ELF-1 (cell line): Measurements from ENCODE around the gene SAP30L.

Experiments
- DNase-seq: peaks from one replicate; pipeline ENCODE4 v3.0.0-alpha.2; 2016; ENCODE audit warnings: low read depth, low spot score

The SAP30L gene

GRCh38 chr5:154419236-154419635 is 26.6 kb upstream of the SAP30L start:
- no peak for DNase-seq

GRCh38 chr5:154421868-154422267 is 23.9 kb upstream of the SAP30L start:
- peak; percentile 61 for DNase-seq

GRCh38 chr5:154422298-154422697 is 23.5 kb upstream of the SAP30L start:
- DNase-seq = no peak

GRCh38 chr5:154428208-154428607 is 17.6 kb upstream of the SAP30L start:
- DNase-seq = no peak

- no peak for DNase-seq
Measured at GRCh38 chr5:154429341-154429740, 16.5 kb upstream of the SAP30L start.

GRCh38 chr5:154430466-154430865 is 15.3 kb upstream of the SAP30L start:
- DNase-seq = no peak

- DNase-seq = no peak
Measured at GRCh38 chr5:154430961-154431630, 14.7 kb upstream of the SAP30L start.

GRCh38 chr5:154435226-154435625 is 10.6 kb upstream of the SAP30L start:
- DNase-seq = no peak

GRCh38 chr5:154437281-154437965 is 8.4 kb upstream of the SAP30L start:
- DNase-seq = no peak

- DNase-seq = no peak
Measured at GRCh38 chr5:154440540-154440939, 5.3 kb upstream of the SAP30L start.

- DNase-seq = no peak
Measured at GRCh38 chr5:154442801-154443200, 3.0 kb upstream of the SAP30L start.

GRCh38 chr5:154444556-154445421 is 1.0 kb upstream of the SAP30L start:
- DNase-seq = peak; percentile 53

GRCh38 chr5:154446195-154447088 is 645 bp downstream of the SAP30L start:
- DNase-seq = peak; percentile 87

- DNase-seq = no peak
Measured at GRCh38 chr5:154447089-154447725, 1.4 kb downstream of the SAP30L start.

GRCh38 chr5:154449786-154450185 is 4.0 kb downstream of the SAP30L start:
- DNase-seq = no peak

- no peak for DNase-seq
Measured at GRCh38 chr5:154451957-154452356, 6.2 kb downstream of the SAP30L start.

GRCh38 chr5:154455585-154455984 is 9.8 kb downstream of the SAP30L start:
- DNase-seq = no peak

- no peak for DNase-seq
Measured at GRCh38 chr5:154456540-154456939, 10.7 kb downstream of the SAP30L start.

- no peak for DNase-seq
Measured at GRCh38 chr5:154459015-154459414, 13.2 kb downstream of the SAP30L start.

- peak; percentile 3 for DNase-seq
Measured at GRCh38 chr5:154460172-154460571, 14.4 kb downstream of the SAP30L start.

- DNase-seq = peak; percentile 82
Measured at GRCh38 chr5:154461531-154461930, 15.7 kb downstream of the SAP30L start.
